Esophagus squamous epithelium (tissue), 4 donors: ENCODE results near the gene MAS1L.

Source experiments
- CTCF ChIP-seq, 6 experiments: fragments of 450-650 bp in 4 of 6; fragments of 200-600 bp in 2 of 6; sonication (generic) in 2 of 6; IDR thresholded peaks; one replicate each; pipeline ENCODE4 v1.5.1; 2016 to 2019; ENCODE audit warnings: antibody characterized with exemption in 6 of 6, mild to moderate bottlenecking in 4 of 6, moderate library complexity in 4 of 6
- POLR2A ChIP-seq, 4 donors: fragments of 450-650 bp; IDR thresholded peaks; one replicate each; pipeline ENCODE4 v1.6.1; 2017; ENCODE audit warnings: antibody characterized with exemption in 4 of 4, mild to moderate bottlenecking in 4 of 4, moderate library complexity in 3 of 4

GRCh38 chr6:29477923-29478450 lies 9.8 kb downstream of the MAS1L start:
- TF ChIP-seq CTCF (IDR thresholded peaks at IDR 0.05) (no peak), POLR2A (IDR thresholded peaks at IDR 0.05) (no peak)
